GM20431 (cell line): ENCODE data around the gene LIPG.
"Not testable (repeated sequence)": the region's sequence is repeated elsewhere in the genome, so short reads cannot be mapped to it uniquely, and the experiment has no call there.

Experiments
- in situ Hi-C: fragments of 300-500 bp; cut with MseI, MboI; formaldehyde crosslinking; loops from one replicate; pipeline ENCODE4 v1.15.0; 2020; ENCODE audit warnings: low sequenced_read_pairs; ENCODE audit not compliant: unreplicated experiment

LIPG gene

GRCh38 chr18:49569724-49570123 lies 7.9 kb downstream of the LIPG start:
- in situ Hi-C loops, result no loop called here

GRCh38 chr18:49570836-49571235 lies 9.0 kb downstream of the LIPG start:
- in situ Hi-C loops, result no loop called here

GRCh38 chr18:49572611-49573345 lies 10.9 kb downstream of the LIPG start:
- in situ Hi-C loops, result no loop called here

- in situ Hi-C loops, result no loop called here
Observed at GRCh38 chr18:49573835-49574234, 12.0 kb downstream of the LIPG start.

- in situ Hi-C loops, result not testable (repeated sequence)
Observed at GRCh38 chr18:49579041-49579440, 17.2 kb downstream of the LIPG start.

- in situ Hi-C loops, result not testable (repeated sequence)
Observed at GRCh38 chr18:49579583-49579982, 17.7 kb downstream of the LIPG start.

GRCh38 chr18:49580279-49580678 lies 18.4 kb downstream of the LIPG start:
- in situ Hi-C loops, result no loop called here

GRCh38 chr18:49581371-49581770 lies 19.5 kb downstream of the LIPG start:
- in situ Hi-C loops, result no loop called here

GRCh38 chr18:49582579-49582978 lies 20.7 kb downstream of the LIPG start:
- in situ Hi-C loops, result no loop called here

GRCh38 chr18:49584394-49584793 lies 22.5 kb downstream of the LIPG start:
- in situ Hi-C loops, result no loop called here

- in situ Hi-C loops, result not testable (repeated sequence)
Observed at GRCh38 chr18:49584951-49585350, 23.1 kb downstream of the LIPG start.

GRCh38 chr18:49585781-49586663 lies 24.2 kb downstream of the LIPG start:
- in situ Hi-C loops, result no loop called here

GRCh38 chr18:49588171-49588570 lies 26.3 kb downstream of the LIPG start:
- in situ Hi-C loops, result no loop called here

- in situ Hi-C loops, result no loop called here
Observed at GRCh38 chr18:49588971-49589370, 27.1 kb downstream of the LIPG start.

GRCh38 chr18:49590608-49591007 lies 28.8 kb downstream of the LIPG start:
- in situ Hi-C loops, result no loop called here

GRCh38 chr18:49591271-49591670 lies 29.4 kb downstream of the LIPG start:
- in situ Hi-C loops, result no loop called here

GRCh38 chr18:49591775-49592174 lies 29.9 kb downstream of the LIPG start:
- in situ Hi-C loops, result no loop called here

- in situ Hi-C loops, result no loop called here
Observed at GRCh38 chr18:49596687-49597086, 34.8 kb downstream of the LIPG start.

- in situ Hi-C loops, result no loop called here
Observed at GRCh38 chr18:49597157-49597931, 35.5 kb downstream of the LIPG start.

- in situ Hi-C loops, result no loop called here
Observed at GRCh38 chr18:49601211-49601610, 39.4 kb downstream of the LIPG start.
